Activated CD8-positive, alpha-beta memory T cell treated with anti-CD3 and anti-CD28 coated beads for 24 hours (primary cell): Measurements from ENCODE around the gene AFTPH.

Source experiments
- DNase-seq: peaks from one replicate; pipeline ENCODE4 v3.0.0-alpha.2; 2020

AFTPH gene

DNA sequence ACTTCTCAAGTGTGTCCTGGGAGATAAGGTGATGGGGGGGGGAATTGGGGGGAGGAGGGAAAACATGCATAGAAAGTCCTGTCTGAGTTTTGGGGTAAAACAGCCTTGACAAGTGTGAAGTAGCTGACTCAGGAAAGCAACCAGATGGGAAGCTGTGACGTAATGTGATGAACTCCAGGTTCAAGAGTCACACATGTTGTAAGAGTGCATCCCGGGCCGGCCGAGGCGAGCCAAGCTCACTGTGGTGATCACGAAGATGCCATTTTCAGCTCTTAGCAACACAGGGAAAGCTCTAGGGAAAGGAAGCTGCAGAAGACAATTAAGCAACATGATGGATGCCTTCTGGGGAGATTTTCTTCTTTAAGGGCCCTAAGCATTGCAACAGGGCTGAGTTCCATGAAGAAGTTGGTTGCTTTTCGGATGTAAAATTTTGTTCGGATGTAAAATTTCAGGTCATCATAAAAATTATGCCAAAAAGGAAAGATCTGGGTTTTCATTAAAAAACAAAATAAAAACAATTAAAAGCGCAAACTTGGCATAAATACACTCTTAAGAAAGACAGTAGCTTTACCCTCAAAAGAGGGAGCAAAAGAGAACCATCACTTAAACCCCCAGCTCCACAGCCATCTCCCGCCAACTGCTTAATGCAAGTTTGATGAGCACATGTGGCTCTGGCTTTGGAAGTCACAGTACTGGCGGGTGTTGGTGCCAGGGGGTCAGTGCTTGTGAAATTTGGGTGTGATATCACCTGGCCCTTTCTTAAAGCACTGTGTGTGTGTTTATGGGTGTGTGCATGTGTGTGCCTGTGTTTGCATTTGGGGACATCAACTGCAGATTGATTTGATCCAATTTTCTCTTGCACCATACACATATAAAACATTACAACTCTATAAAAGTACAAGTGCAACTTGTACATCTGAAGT is 110.5 kb downstream of the AFTPH start:
- no peak for DNase-seq

DNA sequence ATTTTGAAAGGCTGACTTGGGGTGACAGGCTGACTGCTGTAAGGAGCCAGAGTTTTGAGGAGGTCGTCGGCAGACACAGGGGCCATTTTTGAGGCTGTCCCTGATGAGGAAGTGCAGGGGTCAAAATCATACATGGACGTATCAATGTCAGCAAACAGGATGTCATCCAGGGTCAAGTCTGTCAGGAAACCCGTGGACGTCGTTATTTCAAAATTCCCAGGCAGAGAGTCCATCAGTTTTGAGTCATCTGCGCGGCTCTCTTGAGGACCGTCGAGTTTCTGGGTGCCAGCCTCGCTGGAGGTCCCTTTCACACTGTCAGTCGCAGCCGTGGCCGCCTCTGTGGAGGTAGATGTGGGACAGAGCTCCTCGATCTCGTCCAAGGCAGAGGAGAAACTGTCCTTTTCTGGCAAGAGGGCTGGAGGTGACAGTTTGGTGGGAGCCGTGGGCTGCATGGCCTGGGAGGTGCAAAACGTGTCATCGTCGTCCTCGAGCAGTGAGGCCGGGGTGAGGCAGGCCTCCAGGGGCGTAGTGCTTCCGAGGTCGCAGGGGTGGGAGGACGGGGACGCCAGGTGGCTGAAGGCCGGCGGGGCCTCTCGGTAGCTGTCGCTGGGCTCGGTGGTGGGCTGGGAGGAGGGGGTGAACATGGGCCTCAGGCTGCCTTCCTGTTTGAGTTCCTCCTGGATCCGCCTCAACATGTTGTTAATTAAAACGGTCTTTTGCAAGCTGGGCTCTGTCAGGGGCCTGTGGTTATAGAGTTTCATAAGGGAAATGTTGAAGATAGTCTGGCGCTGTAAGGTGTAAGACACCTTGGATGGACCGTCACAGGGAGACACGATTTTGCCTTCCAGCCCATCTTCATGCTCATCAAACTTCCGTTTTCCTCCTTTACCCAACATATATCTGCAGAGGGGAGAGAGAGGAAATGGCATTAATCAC is 112.1 kb downstream of the AFTPH start:
- DNase-seq = no peak

DNA sequence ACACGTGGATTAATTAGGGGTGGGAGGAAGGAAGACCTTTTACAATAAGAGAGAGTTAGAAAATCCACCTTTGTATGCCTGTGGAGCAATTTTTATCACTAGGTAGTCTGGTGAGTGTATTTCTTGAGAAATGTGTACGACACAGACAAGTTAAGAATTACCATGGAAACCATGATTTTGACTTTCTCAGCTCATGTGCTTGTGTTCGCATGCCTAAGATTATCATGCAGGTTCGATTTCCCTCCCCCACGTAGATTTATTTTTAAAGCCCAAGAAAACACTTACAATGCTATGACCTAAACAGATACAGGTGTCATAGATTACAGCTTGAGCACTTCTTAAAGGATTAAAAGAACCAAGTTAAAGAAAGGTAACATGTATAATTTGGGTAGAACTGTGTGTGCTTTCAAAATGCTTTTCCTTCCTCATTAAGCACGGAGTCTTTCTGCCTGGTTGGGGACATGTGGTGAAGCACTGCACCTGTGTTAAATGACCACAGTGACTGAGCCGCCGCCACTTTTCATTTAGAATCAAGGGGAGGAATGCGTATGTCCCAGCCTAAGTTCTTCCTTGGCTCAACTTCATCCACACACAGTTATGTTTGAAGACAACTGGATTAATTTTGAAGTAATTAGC is 113.0 kb downstream of the AFTPH start:
- no peak for DNase-seq

DNA sequence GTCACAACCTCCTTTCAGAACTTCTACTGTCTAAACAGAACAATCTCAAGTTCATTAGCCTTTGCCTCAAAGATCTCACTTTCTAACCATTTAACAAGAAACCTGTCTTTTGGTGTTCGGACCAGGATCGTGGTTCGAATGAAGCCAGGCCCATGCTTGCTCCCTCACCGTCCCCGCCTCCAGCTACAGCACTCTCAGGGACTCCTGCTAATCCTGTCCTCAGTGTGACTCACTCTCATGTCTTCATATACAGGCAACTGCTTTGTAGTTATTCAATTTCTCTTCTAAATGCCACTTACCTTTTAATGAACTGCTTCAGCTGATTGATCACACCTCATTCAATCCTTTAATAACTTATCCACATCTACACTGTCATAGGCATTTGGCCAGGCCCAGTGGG is 113.8 kb downstream of the AFTPH start:
- no peak for DNase-seq

DNA sequence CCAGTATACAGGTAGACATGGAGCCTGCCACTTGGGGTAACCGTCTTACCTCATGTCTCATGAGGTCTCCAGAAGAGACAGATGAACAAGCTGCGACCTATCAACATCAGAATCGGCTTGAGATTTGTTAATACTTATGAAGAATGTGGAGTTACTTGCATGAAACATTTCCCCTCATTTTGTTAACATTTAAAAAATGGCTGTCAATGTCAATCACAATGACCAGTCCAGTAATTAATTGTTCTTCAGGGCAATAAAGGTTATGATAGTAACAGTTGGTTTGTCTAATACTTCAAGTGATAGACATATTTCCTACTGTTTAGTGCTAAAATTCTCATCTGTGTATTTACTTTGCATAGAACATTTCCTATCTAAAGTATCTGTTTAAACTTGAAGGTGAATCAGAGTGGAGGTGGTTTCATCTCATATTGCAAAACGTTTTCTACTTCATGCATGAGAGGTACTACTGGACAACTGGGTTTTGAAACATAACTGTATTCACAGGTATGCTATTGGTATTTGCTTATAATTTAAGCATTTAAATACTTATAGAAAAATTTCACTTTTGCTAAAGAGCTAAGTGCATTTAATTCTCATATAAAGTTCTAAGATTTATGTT is 114.5 kb downstream of the AFTPH start:
- DNase-seq = no peak

DNA sequence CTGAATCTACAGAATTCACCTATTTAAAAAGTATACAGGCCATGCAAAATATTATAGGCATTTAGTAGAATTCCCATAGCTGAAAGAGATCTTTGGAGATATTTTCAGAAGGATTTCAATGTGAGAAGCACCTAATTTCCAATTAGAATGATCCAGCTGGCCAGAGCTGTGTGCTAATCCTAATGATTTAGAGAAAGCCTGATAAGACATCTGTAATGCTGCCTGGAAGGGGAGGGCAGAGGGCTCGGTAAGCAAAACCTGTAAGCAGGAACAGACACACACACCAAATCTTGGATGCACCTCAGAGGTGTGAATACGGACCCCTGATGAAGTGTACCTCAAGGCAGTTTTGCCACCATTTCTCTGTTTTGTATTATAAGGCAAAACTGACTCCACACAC is 115.6 kb downstream of the AFTPH start:
- no peak for DNase-seq

DNA sequence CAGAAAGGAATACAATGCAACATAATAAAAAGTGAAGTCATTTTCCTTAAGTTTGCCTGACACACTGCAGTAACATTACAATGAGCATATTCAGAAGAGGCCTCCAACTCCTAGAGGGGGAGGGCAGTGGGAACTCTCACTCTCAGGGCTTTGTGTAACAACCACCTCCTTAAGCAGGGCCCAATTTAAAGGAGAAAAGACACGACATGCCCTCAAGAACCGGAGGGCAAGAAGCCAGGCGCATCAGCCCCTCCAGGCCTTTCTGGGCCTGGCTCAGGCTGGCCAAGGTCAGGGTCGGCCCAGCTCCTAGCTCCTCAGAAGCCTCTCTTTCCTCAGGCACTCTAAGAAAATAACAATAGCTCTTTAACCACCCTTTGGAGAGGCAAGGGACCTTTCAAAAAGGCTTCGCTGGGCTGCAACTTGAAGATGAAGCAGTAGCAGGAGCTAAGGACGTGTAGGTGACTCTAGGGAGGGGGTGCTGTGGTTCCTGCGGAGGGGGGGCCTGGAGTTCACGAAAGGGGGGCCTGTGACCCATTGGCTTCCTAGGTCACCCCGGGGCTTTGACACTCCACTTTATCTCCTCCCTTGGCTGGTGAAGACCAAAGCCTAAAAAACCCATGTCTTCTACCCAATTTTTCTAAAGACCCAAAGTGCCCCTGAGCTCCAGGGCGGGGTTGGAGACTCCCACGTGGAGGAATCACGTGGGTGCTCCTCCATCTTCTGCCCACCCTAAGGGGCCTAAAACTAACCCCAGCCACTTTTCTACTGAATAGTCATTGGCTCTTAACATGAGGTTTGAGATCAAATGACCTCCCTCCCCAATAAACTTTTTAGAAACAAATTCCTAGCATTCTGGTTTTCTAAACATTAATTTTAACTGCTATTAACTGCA is 116.3 kb downstream of the AFTPH start:
- no peak for DNase-seq

DNA sequence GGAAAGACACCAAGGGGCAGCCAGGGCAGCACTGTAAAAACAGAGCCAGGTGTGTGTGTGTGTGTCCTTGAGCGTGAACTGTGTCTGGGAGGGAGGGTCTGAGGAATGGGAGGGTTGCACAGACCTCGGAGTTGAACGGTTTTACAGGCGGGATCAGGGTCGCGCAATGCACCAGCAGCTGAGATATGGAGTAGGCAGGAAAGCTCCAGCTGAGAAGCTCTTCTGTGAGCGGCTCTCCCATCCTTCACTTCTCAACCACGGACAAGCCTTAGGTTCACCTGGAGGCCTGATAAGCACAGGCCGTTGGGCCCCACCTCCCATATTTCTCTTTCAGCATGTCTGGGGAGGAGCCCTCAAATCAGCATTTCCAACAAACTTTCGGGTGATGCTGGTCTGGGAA is 117.5 kb downstream of the AFTPH start:
- DNase-seq = no peak
